H9 (cell line): ENCODE measurements around the gene CACNB4. TPM values are rescaled to one million over a fixed set of nuclear protein-coding genes. Genes with fewer than 3 reads are reported as not detected.

Source experiments
- DNase-seq: peaks from one replicate; pipeline ENCODE4 v3.0.0-alpha.2; 2017
- H2AFZ ChIP-seq: one replicate; pipeline ENCODE4 v1.6.1; 2013; ENCODE audit warnings: mild to moderate bottlenecking, low read length, control low read depth, moderate library complexity
- H2AK5ac ChIP-seq: 2 replicates; pipeline ENCODE4 v1.6.1; 2013; ENCODE audit warnings: low read length, control low read depth, mixed read lengths; ENCODE audit not compliant: insufficient read length
- H2BK120ac ChIP-seq: one replicate; pipeline ENCODE4 v1.6.1; 2013; ENCODE audit warnings: low read depth, mild to moderate bottlenecking, low read length, control low read depth, inconsistent platforms; ENCODE audit not compliant: poor library complexity, severe bottlenecking
- H2BK12ac ChIP-seq: 2 replicates; pipeline ENCODE4 v1.6.1; 2013; ENCODE audit warnings: low read length, control low read depth, mixed read lengths, low read depth; ENCODE audit not compliant: insufficient read length
- H2BK15ac ChIP-seq: 2 replicates; pipeline ENCODE4 v1.6.1; 2013; ENCODE audit warnings: low read depth, low read length, control low read depth
- H2BK20ac ChIP-seq: one replicate; pipeline ENCODE4 v1.6.1; 2013; ENCODE audit warnings: low read depth, mild to moderate bottlenecking, low read length, control low read depth, inconsistent platforms; ENCODE audit not compliant: poor library complexity, severe bottlenecking
- H2BK5ac ChIP-seq: 2 replicates; pipeline ENCODE4 v1.6.1; 2013; ENCODE audit warnings: low read length, control low read depth, mixed read lengths; ENCODE audit not compliant: insufficient read length
- H3K14ac ChIP-seq: 2 replicates; pipeline ENCODE4 v1.6.1; 2013; ENCODE audit warnings: low read length, control low read depth; ENCODE audit not compliant: insufficient read depth
- H3K18ac ChIP-seq: 2 replicates; pipeline ENCODE4 v1.6.1; 2013; ENCODE audit warnings: low read depth, mild to moderate bottlenecking, mixed read lengths, low read length, control low read depth; ENCODE audit not compliant: insufficient read length
- H3K23ac ChIP-seq: 2 replicates; pipeline ENCODE4 v1.6.1; 2013; ENCODE audit warnings: low read length, control low read depth, mixed read lengths, low read depth; ENCODE audit not compliant: insufficient read length
- H3K23me2 ChIP-seq: 2 replicates; pipeline ENCODE4 v1.6.1; 2013; ENCODE audit warnings: low read depth, mild to moderate bottlenecking, mixed read lengths, low read length, control low read depth; ENCODE audit not compliant: insufficient read length, poor library complexity, severe bottlenecking
- H3K27ac ChIP-seq: 2 replicates; pipeline ENCODE4 v1.5.1; 2013; ENCODE audit warnings: low read length, control low read depth, mixed read lengths, low read depth; ENCODE audit not compliant: insufficient read length
- H3K27me3 ChIP-seq: 2 replicates; pipeline ENCODE4 v1.6.1; 2013; ENCODE audit warnings: low read length, control low read depth, inconsistent platforms; ENCODE audit not compliant: insufficient read depth
- H3K4ac ChIP-seq: 2 replicates; pipeline ENCODE4 v1.6.1; 2013; ENCODE audit warnings: low read depth, mild to moderate bottlenecking, control low read depth, inconsistent platforms, low read length, moderate library complexity
- H3K4me1 ChIP-seq: 2 replicates; pipeline ENCODE4 v1.6.1; 2013; ENCODE audit warnings: low read length, control low read depth, inconsistent platforms; ENCODE audit not compliant: insufficient read depth
- H3K4me2 ChIP-seq: 2 replicates; pipeline ENCODE4 v1.6.1; 2013; ENCODE audit warnings: low read length, control low read depth, mixed read lengths; ENCODE audit not compliant: insufficient read length, insufficient read depth
- H3K56ac ChIP-seq: 2 replicates; pipeline ENCODE4 v1.6.1; 2013; ENCODE audit warnings: low read depth, mild to moderate bottlenecking, mixed read lengths, low read length, control low read depth; ENCODE audit not compliant: insufficient read length
- H3K79me1 ChIP-seq: 2 replicates; pipeline ENCODE4 v1.6.1; 2013; ENCODE audit warnings: low read depth, mild to moderate bottlenecking, moderate library complexity, low read length, control low read depth, inconsistent platforms; ENCODE audit not compliant: insufficient read depth, poor library complexity, severe bottlenecking
- H3K79me2 ChIP-seq: 2 replicates; pipeline ENCODE4 v1.6.1; 2013; ENCODE audit warnings: low read length, control low read depth, inconsistent platforms; ENCODE audit not compliant: insufficient read depth
- H3K9ac ChIP-seq: 2 replicates; pipeline ENCODE4 v1.6.1; 2013; ENCODE audit warnings: low read length, control low read depth, mixed read lengths; ENCODE audit not compliant: insufficient read length; ENCODE audit errors: extremely low read depth
- H3K9me3 ChIP-seq: one replicate; pipeline ENCODE4 v1.6.1; 2013; ENCODE audit warnings: low read depth, low read length, inconsistent platforms; ENCODE audit not compliant: control insufficient read depth
- H3T11ph ChIP-seq: one replicate; pipeline ENCODE4 v1.6.1; 2013; ENCODE audit warnings: mild to moderate bottlenecking, low read length, control low read depth, inconsistent platforms
- H4K20me1 ChIP-seq: one replicate; pipeline ENCODE4 v1.6.1; 2013; ENCODE audit not compliant: control insufficient read depth, insufficient read length, insufficient read depth
- H4K5ac ChIP-seq: 2 replicates; pipeline ENCODE4 v1.6.1; 2013; ENCODE audit warnings: low read depth, mild to moderate bottlenecking, mixed read lengths, low read length, control low read depth; ENCODE audit not compliant: insufficient read length
- H4K8ac ChIP-seq: replicated peaks from 2 replicates; pipeline ENCODE4 v1.6.1; 2013; ENCODE audit warnings: low read length, control low read depth, mixed read lengths, low read depth; ENCODE audit not compliant: insufficient read length
- H4K91ac ChIP-seq: 2 replicates; pipeline ENCODE4 v1.6.1; 2013; ENCODE audit warnings: low read depth, mild to moderate bottlenecking, moderate library complexity, mixed read lengths, low read length, control low read depth; ENCODE audit not compliant: insufficient read length
- H3K27ac Mint-ChIP-seq, 3 experiments: 2 replicates in 2 of 3; 3 replicates in 1 of 3; pipeline ENCODE4 v1.8.0; 2020 to 2021; ENCODE audit warnings: mixed read lengths in 3 of 3, mild to moderate bottlenecking in 1 of 3, moderate library complexity in 1 of 3
- H3K27me3 Mint-ChIP-seq: 2 replicates; pipeline ENCODE4 v1.8.0; 2021; ENCODE audit warnings: low read depth, mild to moderate bottlenecking, moderate library complexity, mixed read lengths
- H3K36me3 Mint-ChIP-seq, 3 experiments: 2 replicates in 2 of 3; 3 replicates in 1 of 3; pipeline ENCODE4 v1.8.0; 2020 to 2021; ENCODE audit warnings: low read depth in 3 of 3, mixed read lengths in 3 of 3; ENCODE audit not compliant: insufficient read depth in 1 of 3
- H3K4me1 Mint-ChIP-seq, 2 experiments: 2 replicates each; pipeline ENCODE4 v1.8.0; 2020; ENCODE audit warnings: mixed read lengths in 2 of 2
- H3K4me3 Mint-ChIP-seq, 2 experiments: 2 replicates in 1 of 2; 3 replicates in 1 of 2; pipeline ENCODE4 v1.8.0; 2020 to 2021; ENCODE audit warnings: mild to moderate bottlenecking in 2 of 2, mixed read lengths in 2 of 2, moderate library complexity in 1 of 2
- H3K9me3 Mint-ChIP-seq, 2 experiments: 2 replicates in 1 of 2; 3 replicates in 1 of 2; pipeline ENCODE4 v1.8.0; 2020; ENCODE audit warnings: mild to moderate bottlenecking in 2 of 2, mixed read lengths in 2 of 2, moderate library complexity in 1 of 2
- CTCF ChIP-seq: fragments of 200-600 bp; sonication (generic); conservative IDR thresholded peaks from 3 replicates; pipeline ENCODE4 v1.8.0; 2021; ENCODE audit warnings: antibody characterized with exemption, mild to moderate bottlenecking
- WGBS: extraction: QIAGEN DNeasy Blood & Tissue Kit; methylation state at CpG from one replicate; pipeline ENCODE4 v1.1.7; 2013; ENCODE audit warnings: missing lambda C conversion rate, low lambda C conversion rate, mixed read lengths; ENCODE audit not compliant: insufficient read length; ENCODE audit errors: extremely low coverage; 5-methylcytosine and 5-hydroxymethylcytosine counted together
- total RNA-seq: library from RNA; stranded (reverse); gene quantifications from 2 replicates; pipeline ENCODE4 v1.2.1, GENCODE V29; 2021

CACNB4 gene
- total RNA-seq, 1 experiment from 2014 or later: 1.4 TPM

GRCh38 chr2:152100961-152101360 is 2.1 kb upstream of the CACNB4 start:
- H3K23ac ChIP-seq: no peak overlapping the region
- TF ChIP-seq CTCF: no peak
- H2BK120ac ChIP-seq: no peak overlapping the region
- no peaks in the 10 kb centered on the region; a peak in 1 of 5 replicates for H3K9me3 Mint-ChIP-seq
- H3K18ac ChIP-seq: no peak overlapping the region
- H3K4ac ChIP-seq: no peak overlapping the region
- H4K8ac ChIP-seq: no peak overlapping the region
- no peak overlapping the region for H2BK5ac ChIP-seq
- H3K9ac ChIP-seq: no peak overlapping the region
- no peak for DNase-seq
- no peaks in the 10 kb centered on the region; a peak in 1 of 7 replicates for H3K36me3 Mint-ChIP-seq
- peaks cover 61% of the 10 kb centered on the region for H3K27me3 Mint-ChIP-seq
- H3K27ac Mint-ChIP-seq: no peak overlapping the region
- no peak overlapping the region for H2AK5ac ChIP-seq
- H3K79me2 ChIP-seq: no peaks in the 10 kb centered on the region
- H3T11ph ChIP-seq: no peak overlapping the region
- H4K91ac ChIP-seq: no peak overlapping the region
- H3K79me1 ChIP-seq: no peaks in the 10 kb centered on the region
- no peak overlapping the region for H4K5ac ChIP-seq
- no peak overlapping the region for H3K4me3 Mint-ChIP-seq
- peaks cover 28% of the 10 kb centered on the region; the same call in 1 of the 2 replicates for H3K27me3 ChIP-seq
- no peaks in the 10 kb centered on the region for H4K20me1 ChIP-seq
- H2BK20ac ChIP-seq: no peak overlapping the region
- no peak overlapping the region for H3K27ac ChIP-seq
- H2BK15ac ChIP-seq: no peak overlapping the region
- no peak overlapping the region for H3K4me2 ChIP-seq
- H3K14ac ChIP-seq: no peak overlapping the region
- H3K4me1 ChIP-seq: peaks cover 3% of the 10 kb centered on the region; the same call in 1 of the 2 replicates
- WGBS: no CpG with 5 or more reads among the region's 2 CpGs
- no peaks in the 10 kb centered on the region for H3K9me3 ChIP-seq
- peaks cover 16% of the 10 kb centered on the region in 2 experiments for H3K4me1 Mint-ChIP-seq
- H2AFZ ChIP-seq: no peak overlapping the region
- H2BK12ac ChIP-seq: no peak overlapping the region
- no peak overlapping the region for H3K56ac ChIP-seq
- peaks cover 10% of the 10 kb centered on the region for H3K23me2 ChIP-seq
